ENCODE results near the gene BRSK2.
"Not testable (repeated sequence)": the region's sequence is repeated elsewhere in the genome, so short reads cannot be mapped to it uniquely, and the experiment has no call there.

Gene BRSK2

GRCh38 chr11:1353383-1354124 lies 36.2 kb upstream of the BRSK2 start:
- DNase-seq (ENCODE audit: extremely low spot score, insufficient read length, low read depth) (no peak), FAIRE-seq (no peak)

- no peak for FAIRE-seq
- DNase-seq (ENCODE audit: extremely low spot score, insufficient read length, low read depth): no peak
Observed at GRCh38 chr11:1354125-1354938, 35.4 kb upstream of the BRSK2 start.

- no peak for DNase-seq (ENCODE audit: extremely low spot score, insufficient read length, low read depth)
Observed at GRCh38 chr11:1356007-1356435, 33.7 kb upstream of the BRSK2 start.

GRCh38 chr11:1356478-1356960 lies 33.2 kb upstream of the BRSK2 start:
- FAIRE-seq: no peak
- DNase-seq (ENCODE audit: extremely low spot score, insufficient read length, low read depth): no peak

More at GRCh38 chr11:1356007-1356435, 33.7 kb upstream of the BRSK2 start:
- FAIRE-seq: no peak

- DNase-seq (ENCODE audit: extremely low spot score, insufficient read length, low read depth) (no peak), FAIRE-seq (no peak)
Observed at GRCh38 chr11:1358286-1358685, 31.4 kb upstream of the BRSK2 start.

GRCh38 chr11:1358931-1359330 lies 30.8 kb upstream of the BRSK2 start:
- not testable (repeated sequence) for FAIRE-seq; DNase-seq (ENCODE audit: extremely low spot score, insufficient read length, low read depth)

GRCh38 chr11:1359556-1359955 lies 30.2 kb upstream of the BRSK2 start:
- FAIRE-seq (no peak), DNase-seq (ENCODE audit: extremely low spot score, insufficient read length, low read depth) (no peak)

- no peak for DNase-seq (ENCODE audit: extremely low spot score, insufficient read length, low read depth)
- FAIRE-seq: no peak
Observed at GRCh38 chr11:1360181-1360834, 29.4 kb upstream of the BRSK2 start.

- DNase-seq (ENCODE audit: extremely low spot score, insufficient read length, low read depth) (no peak), FAIRE-seq (no peak)
Observed at GRCh38 chr11:1360835-1361357, 28.8 kb upstream of the BRSK2 start.

- DNase-seq (ENCODE audit: extremely low spot score, insufficient read length, low read depth) (no peak), FAIRE-seq (no peak)
Observed at GRCh38 chr11:1361882-1362281, 27.9 kb upstream of the BRSK2 start.

- DNase-seq (ENCODE audit: extremely low spot score, insufficient read length, low read depth) (no peak), FAIRE-seq (no peak)
Observed at GRCh38 chr11:1367721-1368120, 22.0 kb upstream of the BRSK2 start.

GRCh38 chr11:1368216-1368615 lies 21.5 kb upstream of the BRSK2 start:
- FAIRE-seq: no peak
- no peak for DNase-seq (ENCODE audit: extremely low spot score, insufficient read length, low read depth)

- FAIRE-seq: no peak
- DNase-seq (ENCODE audit: extremely low spot score, insufficient read length, low read depth): no peak
Observed at GRCh38 chr11:1368966-1369365, 20.8 kb upstream of the BRSK2 start.

GRCh38 chr11:1369371-1370005 lies 20.2 kb upstream of the BRSK2 start:
- FAIRE-seq (no peak), DNase-seq (ENCODE audit: extremely low spot score, insufficient read length, low read depth) (no peak)

- FAIRE-seq (no peak), DNase-seq (ENCODE audit: extremely low spot score, insufficient read length, low read depth) (no peak)
Observed at GRCh38 chr11:1370186-1371025, 19.3 kb upstream of the BRSK2 start.

GRCh38 chr11:1371026-1371325 lies 18.8 kb upstream of the BRSK2 start:
- no peak for DNase-seq (ENCODE audit: extremely low spot score, insufficient read length, low read depth)
- no peak for FAIRE-seq

GRCh38 chr11:1371377-1371776 lies 18.4 kb upstream of the BRSK2 start:
- FAIRE-seq: no peak
- DNase-seq (ENCODE audit: extremely low spot score, insufficient read length, low read depth): no peak

GRCh38 chr11:1371836-1372465 lies 17.8 kb upstream of the BRSK2 start:
- FAIRE-seq (no peak), DNase-seq (ENCODE audit: extremely low spot score, insufficient read length, low read depth) (no peak)

- DNase-seq (ENCODE audit: extremely low spot score, insufficient read length, low read depth) (no peak), FAIRE-seq (no peak)
Observed at GRCh38 chr11:1372660-1373059, 17.1 kb upstream of the BRSK2 start.
